IMR-90 (cell line): ENCODE measurements around the gene LDB2.

Experiments
- BHLHE40 ChIP-seq: fragments of 150-350 bp; IDR thresholded peaks from 2 replicates; pipeline ENCODE4 v1.6.1; 2016; ENCODE audit warnings: mild to moderate bottlenecking, low read depth, low read length
- CTCF ChIP-seq: conservative IDR thresholded peaks from 2 replicates; pipeline ENCODE4 v1.5.1; 2012; ENCODE audit warnings: mild to moderate bottlenecking, low read depth, low read length, improper control_type of control experiment
- ELK1 ChIP-seq: fragments of 150-350 bp; IDR thresholded peaks from 2 replicates; pipeline ENCODE4 v1.6.1; 2016; ENCODE audit warnings: low read depth, mild to moderate bottlenecking, low read length, moderate library complexity, borderline replicate concordance
- FOS ChIP-seq: fragments of 150-350 bp; IDR thresholded peaks from 2 replicates; pipeline ENCODE4 v1.6.1; 2016; ENCODE audit warnings: low read depth, low read length
- NFE2L2 ChIP-seq: fragments of 150-350 bp; IDR thresholded peaks from 2 replicates; pipeline ENCODE4 v1.6.1; 2016; ENCODE audit warnings: low read depth, mild to moderate bottlenecking, low read length
- POLR2A ChIP-seq: IDR thresholded peaks from 2 replicates; pipeline ENCODE4 v1.6.1; 2012; ENCODE audit warnings: mild to moderate bottlenecking, low read depth, low read length
- RAD21 ChIP-seq: IDR thresholded peaks from 2 replicates; pipeline ENCODE4 v1.6.1; 2012; ENCODE audit warnings: low read length, improper control_type of control experiment
- USF2 ChIP-seq: fragments of 150-350 bp; IDR thresholded peaks from 2 replicates; pipeline ENCODE4 v1.6.1; 2017; ENCODE audit warnings: mild to moderate bottlenecking, antibody characterized with exemption, low read length, low read depth

DNA sequence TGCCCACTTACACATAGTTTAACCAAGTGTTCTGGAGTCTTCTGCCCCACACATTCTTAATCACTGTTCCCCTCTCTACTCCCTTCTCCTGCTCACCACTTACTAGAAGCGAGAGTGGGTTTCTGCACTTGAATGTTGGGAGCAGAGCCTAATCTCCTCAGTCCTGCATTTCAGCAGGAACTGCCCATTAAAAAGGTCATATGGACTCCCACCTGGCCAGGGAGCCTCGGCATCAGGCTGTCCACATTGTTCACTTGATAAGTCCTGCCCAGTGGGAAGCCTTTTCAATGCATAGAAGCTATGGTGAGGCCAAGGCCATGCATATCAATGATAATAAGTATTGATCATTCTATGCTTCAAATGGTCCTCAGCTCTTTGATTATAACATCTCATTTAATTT, 144.3 kb downstream of the LDB2 start:
- TF ChIP-seq CTCF (no peak), NFE2L2 (no peak), BHLHE40 (no peak), POLR2A (no peak), USF2 (no peak), RAD21 (no peak), FOS (no peak), ELK1 (no peak)
